GM19025 (cell line): ENCODE measurements around the gene MYO3B.
"Not testable (repeated sequence)": the region's sequence is repeated elsewhere in the genome, so short reads cannot be mapped to it uniquely, and the experiment has no call there.

Source experiments
- ATAC-seq: cut with Tn5 transposase; IDR thresholded peaks from one replicate; pipeline ENCODE4 v1.9.1; 2021; ENCODE audit warnings: mild to moderate bottlenecking, low read depth, moderate library complexity; ENCODE audit not compliant: unreplicated experiment

Gene MYO3B

GRCh38 chr2:170579511-170579910 is 401.6 kb downstream of the MYO3B start:
- no peak for ATAC-seq

DNA sequence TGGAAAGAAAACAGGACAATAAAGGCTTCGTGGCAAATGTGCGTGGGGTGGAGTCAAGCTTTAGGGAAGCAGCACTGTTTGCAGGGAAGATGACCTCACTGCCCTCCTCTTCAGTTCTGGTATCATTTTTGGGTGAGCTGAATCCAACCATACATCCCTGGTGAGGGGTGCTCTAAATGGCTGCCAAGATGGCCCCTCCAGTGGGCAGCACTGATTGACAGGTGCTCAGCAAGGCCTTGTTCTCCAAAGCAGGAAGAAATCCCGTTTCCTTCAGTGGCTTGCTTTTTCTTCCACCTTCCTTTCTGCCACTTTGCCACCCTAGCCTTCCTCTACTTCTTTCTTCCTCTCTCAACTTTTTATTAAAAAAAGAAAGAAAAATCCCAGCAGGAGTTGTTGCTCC is 404.4 kb downstream of the MYO3B start:
- no peak for ATAC-seq

DNA sequence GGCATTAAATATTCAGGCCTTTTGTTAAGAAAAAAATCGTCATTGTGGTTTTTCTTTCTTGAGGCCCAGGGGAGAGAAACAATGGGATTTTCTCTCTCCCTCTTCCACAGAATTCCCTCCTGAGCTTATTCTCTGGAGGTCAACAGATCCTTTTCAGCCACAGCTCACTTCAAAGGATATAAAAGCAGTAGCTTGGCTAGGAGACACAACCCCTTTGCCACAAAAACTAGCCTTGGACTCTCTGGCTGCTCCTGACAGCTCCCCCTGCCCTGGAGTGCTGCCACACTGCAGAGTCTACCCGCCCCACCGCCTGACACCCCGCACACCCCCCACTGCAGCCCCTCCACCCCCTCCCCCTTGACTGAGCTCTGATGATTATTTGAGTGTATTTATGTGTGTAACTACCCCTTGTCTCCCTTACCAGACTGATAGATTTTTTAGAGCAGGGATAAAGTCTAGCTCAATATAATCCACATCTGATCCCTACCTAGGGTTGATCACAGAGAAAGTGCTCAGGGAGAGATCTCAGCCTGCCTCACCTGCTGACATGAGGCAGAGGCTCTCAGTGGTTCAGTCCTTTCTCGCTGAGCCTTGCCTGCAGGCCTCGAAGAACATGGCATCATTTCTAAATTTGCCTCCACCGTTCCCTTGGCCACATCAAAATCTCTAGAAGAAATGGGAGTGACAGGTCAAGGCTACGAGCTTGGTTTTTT is 405.0 kb downstream of the MYO3B start:
- ATAC-seq = no peak

DNA sequence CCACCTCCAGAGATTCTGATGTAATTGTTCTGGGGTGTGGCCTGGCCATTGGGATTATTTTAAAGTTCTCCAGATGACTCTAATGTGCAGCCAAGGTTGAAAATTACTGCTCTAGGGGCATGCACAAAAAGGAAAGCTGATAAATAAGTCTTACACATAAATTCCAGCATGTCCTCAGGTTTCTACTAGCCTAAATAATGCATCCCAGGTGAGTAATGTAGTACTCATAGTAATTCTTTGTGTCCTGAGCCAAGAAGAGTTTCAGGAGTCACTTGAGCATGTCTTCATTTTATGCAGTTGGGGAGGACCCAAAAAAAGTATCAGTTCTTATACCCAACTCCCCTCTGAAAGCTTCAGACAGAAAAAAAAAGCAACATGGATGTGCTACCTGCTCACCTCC is 407.1 kb downstream of the MYO3B start:
- no peak for ATAC-seq

DNA sequence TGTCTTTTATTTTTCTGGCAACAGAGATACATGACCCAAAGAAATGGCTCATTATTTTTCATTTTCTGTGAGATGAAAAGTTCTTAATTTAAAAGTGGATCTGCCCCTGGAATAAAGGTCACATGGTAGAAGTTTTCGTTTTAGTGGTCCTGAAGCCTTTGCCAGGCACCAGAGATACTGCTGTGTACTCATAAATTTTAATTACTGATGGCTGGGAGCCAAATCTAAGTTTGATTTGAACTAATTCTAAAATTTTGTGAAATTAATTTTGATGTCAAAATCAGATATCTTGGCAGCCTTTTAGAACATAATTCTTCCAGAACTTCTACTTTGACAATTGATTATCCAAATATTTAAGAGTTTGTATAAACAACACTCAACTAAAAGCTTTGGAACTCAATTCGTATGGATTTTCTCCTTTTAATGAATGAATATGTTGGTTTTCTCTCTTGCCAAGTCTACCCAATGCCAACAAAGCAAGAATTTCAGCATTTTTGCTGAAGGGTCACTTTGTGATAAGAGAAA is 408.7 kb downstream of the MYO3B start:
- no peak for ATAC-seq

GRCh38 chr2:170587117-170587516 is 409.2 kb downstream of the MYO3B start:
- no peak for ATAC-seq

DNA sequence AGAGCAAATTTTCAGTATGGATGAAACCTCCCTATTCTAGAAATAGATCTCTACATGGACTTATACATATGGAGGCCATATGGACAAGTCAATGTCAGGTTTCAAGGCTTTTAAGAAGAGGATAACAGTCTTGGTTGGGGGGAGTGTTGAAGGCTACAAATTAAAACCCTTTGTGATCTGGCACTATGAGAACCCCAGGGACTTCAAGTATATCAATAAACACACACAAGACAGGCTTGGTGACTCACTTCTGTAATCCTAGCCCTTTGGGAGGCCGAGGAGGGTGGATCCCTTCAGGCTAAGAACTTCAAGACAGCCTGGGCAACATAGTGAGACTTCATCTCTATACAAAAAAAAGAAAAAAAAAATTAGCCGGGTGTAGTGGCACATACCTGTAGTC is 410.0 kb downstream of the MYO3B start:
- no peak for ATAC-seq

- no peak for ATAC-seq
These were observed 410.8 kb downstream of the MYO3B start for GRCh38 chr2:170588729-170589128.

GRCh38 chr2:170596576-170596975 is 418.6 kb downstream of the MYO3B start:
- ATAC-seq = no peak

- ATAC-seq = no peak
These were observed 420.1 kb downstream of the MYO3B start for GRCh38 chr2:170598067-170598395.

DNA sequence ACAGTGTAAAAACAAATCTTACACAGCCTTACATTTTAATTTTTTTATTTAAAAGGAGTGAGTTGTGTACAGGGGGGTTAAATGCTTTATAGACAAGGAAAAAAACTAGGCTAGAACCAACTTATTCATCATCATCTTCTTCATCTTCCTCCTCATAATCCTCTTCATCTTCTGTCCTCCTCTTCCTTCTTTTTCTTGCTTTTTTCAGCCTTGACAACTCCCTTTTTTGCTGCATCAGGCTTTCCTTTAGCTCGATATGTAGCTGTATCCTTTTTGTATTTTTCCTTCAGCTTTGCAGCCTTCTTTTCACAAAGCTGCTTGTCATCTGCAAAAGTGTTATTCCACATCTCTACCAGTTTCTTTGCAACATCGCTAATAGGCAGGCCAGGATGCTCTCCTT is 423.5 kb downstream of the MYO3B start:
- ATAC-seq = no peak

- no peak for ATAC-seq
These were observed 427.9 kb downstream of the MYO3B start for GRCh38 chr2:170605862-170606261.

GRCh38 chr2:170607171-170607570 is 429.2 kb downstream of the MYO3B start:
- no peak for ATAC-seq

- no peak for ATAC-seq
These were observed 432.7 kb downstream of the MYO3B start for GRCh38 chr2:170610615-170611014.

GRCh38 chr2:170618948-170619347 is 441.0 kb downstream of the MYO3B start:
- ATAC-seq = not testable (repeated sequence)

GRCh38 chr2:170635094-170635493 is 457.1 kb downstream of the MYO3B start:
- ATAC-seq = not testable (repeated sequence)

DNA sequence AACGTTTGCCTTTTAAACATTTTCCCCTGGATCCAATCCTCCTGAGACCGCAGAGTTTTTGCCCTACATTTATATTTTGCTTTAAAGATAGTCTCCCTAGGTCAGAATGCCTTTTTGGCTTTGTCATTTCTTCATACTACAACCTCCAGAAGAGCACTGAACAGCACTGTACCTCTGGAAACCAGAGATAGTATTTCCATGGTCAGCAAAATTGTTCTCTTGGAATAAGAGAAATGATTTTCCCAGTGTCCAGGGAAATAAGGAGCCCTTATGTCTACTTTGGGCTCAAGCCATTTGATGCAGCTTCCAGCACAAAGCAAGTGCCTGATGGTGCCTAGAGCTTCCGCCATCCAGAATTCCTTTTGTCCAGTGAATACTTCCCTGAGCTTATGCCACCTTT is 461.7 kb downstream of the MYO3B start:
- no peak for ATAC-seq

DNA sequence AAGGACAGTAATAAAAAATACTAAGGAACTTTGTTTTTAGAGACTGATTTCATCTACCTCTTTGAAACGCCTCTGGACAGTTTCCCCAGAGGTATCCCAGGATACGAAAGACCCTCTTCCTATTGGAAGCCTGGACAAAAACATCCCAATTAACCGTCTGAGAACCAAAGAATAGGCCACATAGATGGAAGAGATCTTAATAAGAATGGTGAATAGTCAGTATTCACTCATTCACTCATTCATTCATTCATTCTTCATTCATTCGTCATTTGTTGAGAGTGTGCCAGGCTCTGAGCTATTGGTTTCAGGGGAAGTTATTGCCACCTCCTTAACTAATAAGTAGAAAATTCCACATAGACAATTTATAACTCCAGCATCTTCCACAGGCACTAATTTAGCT is 464.0 kb downstream of the MYO3B start:
- ATAC-seq = no peak

GRCh38 chr2:170643346-170643745 is 465.4 kb downstream of the MYO3B start:
- no peak for ATAC-seq

- ATAC-seq = no peak
These were observed 469.9 kb downstream of the MYO3B start for GRCh38 chr2:170647741-170648436.

- ATAC-seq = no peak
These were observed 473.8 kb downstream of the MYO3B start for GRCh38 chr2:170651624-170652325.
